Measurements from ENCODE around the gene LIN7B.
"Not testable (repeated sequence)": the region's sequence is repeated elsewhere in the genome, so short reads cannot be mapped to it uniquely, and the experiment has no call there.

LIN7B gene

DNA sequence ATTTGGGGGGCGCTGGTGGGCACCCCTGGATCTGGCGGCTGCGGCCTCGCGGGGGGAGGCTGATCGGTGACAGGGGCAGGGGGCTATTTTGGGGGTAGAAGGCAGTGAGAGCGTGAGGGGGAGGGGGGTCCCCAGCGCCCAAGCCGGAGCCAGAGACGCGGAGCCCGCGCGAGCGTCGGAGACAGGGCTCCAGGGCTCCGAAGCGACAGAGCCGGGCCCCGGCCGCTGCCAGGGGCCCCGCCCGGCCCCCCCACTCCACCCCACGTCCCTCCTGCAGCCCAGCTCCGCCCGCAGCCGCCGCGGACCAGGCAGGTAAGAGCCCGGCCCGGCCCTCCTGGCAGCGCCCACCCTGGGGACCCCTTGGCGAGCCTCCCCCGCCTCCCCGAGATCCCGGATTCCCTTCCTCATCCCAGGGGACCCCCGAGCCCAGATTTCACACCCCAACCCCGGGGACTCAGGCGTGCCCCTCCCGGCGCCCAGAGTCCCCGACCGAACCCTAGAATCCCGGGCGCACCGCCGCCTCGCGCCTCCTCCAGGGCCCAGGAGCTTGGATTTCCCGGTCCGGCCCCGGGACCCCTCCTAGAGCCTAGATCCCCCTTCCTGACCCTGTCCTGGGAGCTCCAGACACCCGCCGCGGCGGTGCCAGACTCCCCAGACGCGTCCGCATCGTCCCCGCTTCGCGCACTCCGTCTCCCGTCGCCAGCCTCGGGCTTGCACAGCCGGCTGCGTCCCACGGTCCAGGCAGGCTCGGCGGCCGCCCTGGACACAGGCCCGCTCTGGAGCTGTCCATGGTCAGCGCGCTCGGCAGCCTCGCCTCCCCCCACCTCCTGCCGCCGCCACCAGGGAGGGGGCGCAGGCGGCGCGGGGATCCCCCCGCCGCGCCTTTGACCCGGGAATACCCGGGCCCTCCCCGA is 5.5 kb downstream of the LIN7B start, which contains the start of gene PPFIA3:
Gene PPFIA3 (plus strand): TSS at position 134 of the 914 bp plus-strand sequence. CDS start 8,330 bp downstream, outside the sequence.
- DNase-seq = peak; percentile 65

DNA sequence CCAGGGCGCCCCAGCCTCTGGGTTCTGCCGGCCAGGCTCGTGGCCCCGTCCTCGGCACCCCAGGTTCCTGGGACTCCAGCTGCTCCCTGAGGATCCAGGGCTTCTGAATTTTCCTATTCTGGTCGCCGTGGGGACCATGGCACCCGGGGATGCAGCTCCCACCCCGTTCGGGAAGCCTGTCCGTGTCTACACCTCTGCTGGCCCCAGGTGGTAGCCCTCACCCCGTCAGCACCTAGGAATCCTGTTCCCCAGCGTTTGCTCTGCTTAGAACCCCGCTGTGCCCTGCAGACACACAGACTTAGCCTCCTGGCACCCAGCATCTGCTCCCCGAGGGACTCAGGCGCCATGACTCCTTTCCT is 6.1 kb downstream of the LIN7B start:
- no peak for DNase-seq

DNA sequence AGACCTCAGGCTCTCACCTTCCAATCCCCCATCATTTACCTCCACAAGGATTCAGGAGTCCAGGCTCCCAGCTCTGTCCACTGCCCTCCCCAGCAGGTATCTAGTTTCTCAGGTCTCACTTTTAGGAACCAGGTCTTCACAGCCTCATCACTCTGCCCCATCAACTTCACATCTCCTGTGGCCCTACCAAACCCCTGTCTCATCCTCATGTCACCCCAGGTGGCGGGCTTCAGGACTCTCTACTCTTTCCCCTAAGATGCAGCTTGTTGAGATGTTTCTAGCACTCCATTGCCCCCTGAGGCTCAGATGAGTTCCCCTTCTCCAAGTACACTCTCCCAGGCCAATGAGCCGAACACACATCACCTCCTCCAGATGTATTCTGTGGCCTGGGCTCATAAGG is 6.7 kb downstream of the LIN7B start:
- DNase-seq = no peak

DNA sequence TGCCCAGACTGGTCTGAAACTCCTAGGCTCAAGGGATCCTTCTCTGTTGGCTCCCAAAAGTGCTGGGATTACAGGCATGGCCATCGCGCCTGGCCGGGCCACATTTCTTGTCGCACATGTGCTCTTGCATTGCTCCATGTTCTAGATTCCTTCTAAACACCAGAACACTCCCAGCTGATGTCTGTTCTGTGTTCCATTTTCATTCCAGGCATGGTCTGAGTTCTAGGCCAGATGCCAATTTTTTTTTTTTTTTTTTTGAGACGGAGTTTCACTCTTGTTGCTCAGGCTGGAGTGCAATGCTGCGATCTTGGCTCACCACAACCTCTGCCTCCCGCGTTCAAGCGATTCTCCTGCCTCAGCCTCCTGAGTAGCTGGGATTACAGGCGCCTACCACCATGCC is 7.7 kb downstream of the LIN7B start:
- DNase-seq = not testable (repeated sequence)

DNA sequence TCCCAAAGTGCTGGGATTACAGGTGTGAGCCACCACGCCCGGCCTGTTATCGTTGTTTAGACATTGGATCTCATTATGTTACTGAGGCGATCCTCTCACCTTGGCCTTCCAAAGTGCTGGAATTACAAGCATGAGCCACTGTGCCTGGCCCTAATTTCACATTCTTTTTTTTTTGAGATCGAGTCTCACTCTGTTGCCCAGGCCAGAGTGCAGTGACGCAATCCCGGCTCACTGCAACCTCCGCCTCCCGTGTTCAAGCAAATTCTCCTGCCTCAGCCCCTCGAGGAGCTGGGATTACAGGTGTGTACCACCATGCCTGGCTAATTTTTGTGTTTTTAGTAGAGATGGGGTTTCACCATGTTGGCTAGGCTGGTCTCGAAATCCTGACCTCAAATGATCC is 9.1 kb downstream of the LIN7B start:
- not testable (repeated sequence) for DNase-seq

DNA sequence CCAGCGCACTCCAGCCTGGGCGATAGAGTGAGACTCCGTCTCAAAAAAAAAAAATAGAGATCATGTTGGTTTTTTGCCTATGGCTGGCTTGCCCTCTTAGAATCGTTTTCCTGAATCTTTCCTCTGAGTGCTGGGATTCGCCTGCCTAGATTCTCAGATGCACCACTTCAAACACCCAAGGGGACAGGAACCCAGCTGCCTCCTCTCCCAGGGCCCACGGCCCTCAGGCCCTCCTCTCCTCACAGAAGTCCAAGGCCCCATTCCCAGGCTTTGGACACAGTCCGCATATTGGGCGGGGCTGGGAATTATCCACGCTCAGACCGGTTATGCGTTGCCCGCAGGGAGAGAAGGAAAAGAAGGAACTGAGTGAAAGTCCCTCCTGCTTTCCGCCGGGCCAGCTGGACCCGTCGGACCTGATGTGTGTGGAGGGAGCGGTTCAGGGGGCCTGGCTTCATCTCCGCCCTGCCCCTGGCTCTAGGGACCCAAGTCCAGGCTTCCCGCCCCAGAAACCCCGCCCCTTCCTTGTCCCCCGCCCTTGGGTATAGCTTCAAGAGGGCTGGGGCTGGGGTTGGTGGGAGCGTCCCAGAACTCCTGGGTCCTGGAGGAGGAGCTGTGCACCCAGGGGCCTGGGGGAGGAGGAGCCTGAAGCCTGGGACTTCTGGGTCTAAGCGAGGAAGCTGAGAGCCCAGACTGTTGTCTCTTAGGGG is 11.0 kb downstream of the LIN7B start:
- no peak for DNase-seq

DNA sequence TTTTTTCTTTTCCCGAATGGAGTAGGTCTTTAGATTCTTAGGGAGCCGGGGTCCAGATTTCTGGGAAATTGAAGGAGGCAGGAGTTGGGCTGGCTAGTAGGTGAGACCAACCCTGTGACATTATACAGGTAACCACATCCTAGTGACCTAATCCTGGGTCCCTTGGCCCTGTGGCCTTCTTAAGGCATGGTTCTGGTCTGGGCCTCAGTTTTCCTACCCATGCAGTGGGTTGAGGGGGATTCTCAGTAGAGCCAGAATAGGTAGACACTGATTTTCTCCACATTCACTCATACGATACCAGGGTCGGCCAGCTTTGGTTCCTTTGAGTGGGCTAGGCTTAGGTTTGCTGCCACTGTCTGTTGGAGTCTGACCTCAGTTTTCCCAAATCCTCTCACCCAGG is 12.4 kb downstream of the LIN7B start:
- no peak for DNase-seq

DNA sequence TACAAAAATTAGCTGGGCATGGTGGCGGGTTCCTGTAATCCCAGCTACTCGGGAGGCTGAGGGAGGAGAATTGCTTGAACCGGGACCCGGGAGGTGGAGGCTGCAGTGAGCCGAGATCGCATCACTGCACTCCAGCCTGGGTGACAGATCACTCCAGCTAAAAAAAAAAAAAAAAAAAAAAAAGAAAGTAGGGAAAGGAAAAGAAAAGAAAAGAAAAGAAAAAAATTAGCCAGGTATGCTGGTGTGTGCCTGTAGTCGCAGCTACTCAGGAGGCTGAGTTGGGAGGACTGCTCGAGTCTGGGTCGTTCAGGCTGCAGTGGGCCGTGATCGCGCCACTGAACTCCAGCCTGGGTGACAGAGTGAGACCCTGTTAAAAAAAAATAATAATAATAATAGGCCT is 13.1 kb downstream of the LIN7B start:
- not testable (repeated sequence) for DNase-seq

DNA sequence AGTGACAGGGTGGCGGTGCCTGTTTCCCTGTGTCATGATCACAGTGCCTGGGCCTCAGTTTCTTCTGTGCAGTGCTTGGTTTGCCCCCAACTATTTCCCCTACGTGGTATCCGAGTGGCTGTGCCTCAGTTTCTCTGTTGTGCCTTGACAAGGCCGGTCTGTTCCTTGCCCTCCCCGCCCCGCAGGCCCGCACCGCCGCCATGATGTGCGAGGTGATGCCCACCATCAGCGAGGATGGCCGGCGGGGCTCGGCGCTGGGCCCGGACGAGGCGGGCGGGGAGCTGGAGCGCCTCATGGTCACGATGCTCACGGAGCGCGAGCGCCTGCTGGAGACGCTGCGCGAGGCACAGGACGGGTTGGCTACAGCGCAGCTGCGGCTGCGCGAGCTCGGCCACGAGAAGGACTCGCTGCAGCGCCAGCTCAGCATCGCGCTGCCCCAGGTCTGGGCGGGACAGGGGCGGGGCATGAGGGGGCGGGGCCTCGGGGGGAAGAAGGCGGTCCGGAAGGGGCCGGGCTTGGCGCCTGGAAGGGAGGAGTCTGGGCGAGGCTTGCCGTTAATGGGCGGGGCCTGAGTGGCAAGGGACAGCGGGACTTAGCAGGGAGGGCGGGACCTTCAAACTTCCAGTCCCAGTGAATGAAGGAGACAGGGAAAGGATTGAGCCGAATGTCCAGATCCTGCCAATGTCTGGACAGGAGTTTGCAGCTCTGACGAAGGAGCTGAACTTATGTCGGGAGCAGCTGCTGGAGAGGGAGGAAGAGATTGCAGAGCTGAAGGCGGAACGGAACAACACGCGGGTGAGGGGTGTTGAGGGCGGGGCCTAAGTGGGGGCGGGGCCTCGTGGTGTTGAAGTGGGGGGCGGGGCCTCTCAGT is 13.7 kb downstream of the LIN7B start:
- DNase-seq = peak; percentile 98

DNA sequence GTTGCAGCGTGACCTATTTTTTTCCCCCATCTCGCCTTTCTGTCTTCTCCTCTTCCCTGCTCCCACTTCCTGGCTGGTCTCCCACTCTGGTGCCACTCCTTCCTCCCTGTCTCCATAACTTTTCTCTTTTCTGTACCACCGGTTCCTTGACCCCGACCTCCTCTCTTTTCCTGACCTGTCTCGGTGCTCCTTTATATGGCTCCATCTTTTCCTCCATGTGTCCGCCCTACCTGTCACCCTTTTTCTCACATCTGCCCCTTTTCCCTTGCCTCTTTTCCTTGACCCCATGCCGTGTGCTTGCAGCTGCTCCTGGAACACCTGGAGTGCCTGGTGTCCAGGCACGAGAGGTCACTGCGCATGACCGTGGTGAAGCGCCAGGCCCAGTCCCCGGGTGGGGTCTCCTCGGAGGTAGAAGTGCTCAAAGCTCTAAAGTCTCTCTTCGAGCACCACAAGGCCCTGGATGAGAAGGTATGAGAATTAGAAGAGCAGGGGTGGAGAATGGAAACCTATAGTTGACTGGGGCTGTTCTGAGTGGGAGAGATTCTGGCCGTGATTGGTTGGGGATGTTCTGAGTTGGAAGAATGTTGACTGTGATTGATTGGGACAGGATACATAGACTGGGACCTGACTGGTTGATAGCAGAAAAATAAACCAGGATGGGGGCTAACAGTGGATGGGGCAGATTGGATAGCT is 14.5 kb downstream of the LIN7B start:
- peak; percentile 17 for DNase-seq

DNA sequence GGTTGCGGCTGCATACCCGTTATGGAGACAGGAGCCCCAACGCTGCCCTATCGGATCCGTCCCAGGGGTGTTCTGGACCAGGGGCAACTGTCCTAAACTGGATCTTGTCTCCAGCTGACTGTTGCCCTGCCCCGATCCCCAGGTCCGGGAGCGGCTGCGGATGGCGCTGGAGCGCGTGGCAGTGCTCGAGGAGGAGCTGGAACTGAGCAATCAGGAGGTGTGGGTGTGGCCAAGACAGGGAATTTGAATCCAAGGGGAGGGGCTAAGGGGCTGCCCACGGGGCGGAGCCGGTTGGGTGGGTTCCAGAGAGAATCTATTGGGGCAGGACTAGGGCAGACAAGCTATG is 15.0 kb downstream of the LIN7B start:
- DNase-seq = peak; percentile 45

DNA sequence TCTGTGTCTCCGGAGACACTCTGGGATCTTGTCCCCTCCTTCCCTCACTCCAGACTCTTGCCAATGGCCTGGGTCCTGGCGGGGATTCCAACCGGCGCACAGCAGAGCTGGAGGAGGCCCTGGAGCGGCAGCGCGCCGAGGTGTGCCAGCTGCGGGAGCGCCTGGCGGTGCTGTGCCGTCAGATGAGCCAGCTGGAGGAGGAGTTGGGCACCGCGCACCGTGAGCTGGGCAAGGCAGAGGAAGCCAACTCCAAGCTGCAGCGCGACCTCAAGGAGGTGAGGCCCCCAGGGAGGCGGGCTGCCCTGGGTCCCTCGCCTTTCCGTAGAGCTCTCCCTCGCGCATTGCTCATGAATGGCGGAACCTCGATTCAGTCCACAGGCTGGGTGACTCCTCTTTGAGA is 16.2 kb downstream of the LIN7B start:
- DNase-seq = no peak

DNA sequence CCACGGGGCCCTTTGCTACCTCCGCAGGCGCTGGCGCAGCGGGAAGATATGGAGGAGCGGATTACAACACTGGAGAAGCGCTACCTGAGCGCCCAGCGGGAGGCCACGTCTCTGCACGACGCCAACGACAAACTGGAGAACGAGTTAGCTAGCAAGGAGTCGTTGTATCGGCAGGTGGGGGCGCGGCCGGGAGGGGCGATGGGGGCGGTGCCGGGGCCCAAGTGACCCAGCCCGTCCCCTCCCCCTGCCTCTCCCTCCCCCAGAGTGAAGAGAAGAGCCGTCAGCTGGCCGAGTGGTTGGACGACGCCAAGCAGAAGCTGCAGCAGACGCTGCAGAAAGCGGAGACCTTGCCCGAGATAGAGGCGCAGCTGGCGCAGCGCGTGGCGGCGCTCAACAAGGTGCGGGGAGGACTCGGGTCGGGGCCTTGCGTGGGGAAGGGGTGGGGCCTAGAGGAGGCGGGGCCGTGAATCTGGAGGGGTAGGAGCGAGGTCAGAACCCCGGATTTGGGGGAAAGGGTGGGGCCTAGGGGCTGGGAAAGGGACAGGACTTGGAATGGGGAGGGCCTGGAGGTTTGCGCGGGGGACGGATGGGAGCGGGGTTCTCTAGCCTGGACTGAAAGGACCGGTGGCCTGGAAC is 18.9 kb downstream of the LIN7B start:
- DNase-seq = peak; percentile 53

DNA sequence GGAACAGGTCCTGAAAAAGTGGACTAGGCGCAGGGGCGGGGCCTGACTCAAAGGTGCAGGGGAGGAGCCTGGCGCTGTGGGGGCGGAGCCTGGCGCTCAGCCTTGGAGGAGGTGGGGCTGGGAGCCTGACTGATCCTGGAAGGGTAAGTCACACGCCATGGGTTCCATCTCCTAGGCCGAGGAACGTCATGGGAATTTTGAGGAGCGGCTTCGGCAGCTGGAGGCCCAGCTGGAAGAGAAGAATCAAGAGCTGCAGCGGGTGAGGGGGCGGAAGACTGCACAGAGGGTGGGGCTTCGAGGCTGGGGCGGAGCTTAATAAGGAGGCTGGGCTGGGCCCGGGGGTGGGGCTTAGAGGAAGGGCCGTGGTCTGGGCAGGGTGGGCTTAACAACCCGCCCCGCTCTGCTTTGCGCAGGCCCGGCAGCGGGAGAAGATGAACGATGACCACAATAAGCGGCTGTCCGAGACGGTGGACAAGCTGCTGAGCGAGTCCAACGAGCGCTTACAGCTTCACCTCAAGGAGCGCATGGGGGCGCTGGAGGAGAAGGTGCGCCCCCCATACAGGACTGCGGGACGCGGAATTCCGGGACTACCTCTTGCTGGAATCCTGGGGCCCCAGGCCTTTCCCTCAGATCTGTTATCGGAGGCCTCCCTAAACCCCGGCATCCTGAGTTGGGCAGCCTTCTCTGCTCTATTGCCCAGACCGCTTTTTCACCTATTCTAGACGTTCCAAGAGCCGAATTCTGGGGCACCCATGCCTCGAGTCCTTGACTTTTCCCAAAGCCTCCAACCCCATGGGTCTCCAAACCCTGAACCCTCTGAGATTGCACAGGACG is 19.7 kb downstream of the LIN7B start:
- peak; percentile 86 for DNase-seq

DNA sequence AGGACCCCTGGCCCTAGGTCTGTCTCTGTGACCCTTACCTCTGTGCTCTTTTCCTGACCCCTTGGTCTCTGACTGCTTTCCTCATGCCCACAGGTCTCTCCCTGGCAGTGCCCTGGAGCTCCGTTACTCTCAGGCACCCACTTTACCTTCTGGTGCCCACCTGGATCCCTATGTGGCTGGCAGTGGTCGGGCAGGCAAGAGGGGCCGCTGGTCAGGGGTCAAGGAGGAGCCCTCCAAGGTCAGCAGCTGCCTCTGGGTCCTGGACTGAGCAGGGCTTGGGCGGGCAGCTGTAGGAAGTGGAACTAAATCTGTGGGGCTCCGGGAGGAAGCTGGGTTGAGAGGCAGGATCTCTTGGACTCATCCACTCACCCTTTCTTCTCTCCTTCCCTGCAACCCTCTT is 21.5 kb downstream of the LIN7B start:
- no peak for DNase-seq

DNA sequence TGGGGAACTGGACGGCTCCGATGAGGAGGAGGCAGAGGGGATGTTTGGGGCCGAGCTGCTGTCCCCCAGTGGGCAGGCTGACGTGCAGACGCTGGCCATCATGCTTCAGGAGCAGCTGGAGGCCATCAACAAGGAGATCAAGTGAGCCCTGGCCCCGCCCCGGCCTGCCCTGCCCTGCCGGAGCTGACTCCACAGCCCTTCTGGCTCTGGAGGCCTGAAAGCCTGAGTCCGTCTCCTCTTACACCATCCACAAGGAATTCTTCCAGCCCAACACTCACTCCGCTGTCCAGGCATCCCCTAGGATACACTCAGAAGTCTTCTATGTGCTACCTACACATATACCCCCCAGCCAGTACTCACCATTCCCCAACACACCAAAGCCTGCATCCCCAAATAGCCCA is 22.6 kb downstream of the LIN7B start:
- peak; percentile 32 for DNase-seq

DNA sequence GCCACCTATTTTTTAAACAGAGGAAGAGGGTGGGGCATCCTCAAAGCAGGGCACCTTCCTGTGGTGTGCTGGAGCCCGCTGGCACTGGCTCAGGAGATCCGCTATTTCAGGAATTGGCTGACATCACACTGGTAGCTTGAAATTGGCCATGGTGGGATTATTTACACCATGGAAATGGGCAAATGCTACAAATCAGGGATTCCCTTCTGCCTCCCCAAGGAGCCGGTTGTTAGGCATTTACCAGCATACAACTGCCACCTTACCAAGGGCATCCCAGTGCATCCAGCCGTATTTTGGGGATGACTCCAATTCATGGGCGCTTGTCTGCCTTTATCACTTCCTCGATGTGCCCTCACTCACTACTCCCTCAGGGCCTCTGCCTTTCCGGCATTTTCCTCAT is 26.8 kb downstream of the LIN7B start:
- DNase-seq = no peak

DNA sequence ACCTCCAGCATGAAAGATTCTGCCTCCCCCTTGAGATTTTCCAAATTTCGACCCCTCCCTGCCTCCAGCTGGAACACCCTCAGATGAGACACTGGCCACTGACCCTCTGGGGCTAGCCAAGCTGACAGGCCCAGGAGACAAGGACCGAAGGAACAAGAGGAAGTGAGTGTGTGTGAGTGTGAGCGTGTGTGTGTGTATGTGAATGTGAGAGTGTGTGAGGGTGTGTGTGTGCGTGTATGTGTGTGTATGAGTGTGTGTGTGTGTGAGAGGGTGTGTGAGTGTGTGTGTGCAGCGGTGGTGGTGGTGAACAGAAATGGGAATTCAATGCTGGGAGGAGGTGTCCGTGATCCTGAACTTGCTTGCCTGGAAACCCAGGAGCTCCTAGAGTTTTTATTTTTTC is 27.2 kb downstream of the LIN7B start:
- DNase-seq = no peak

DNA sequence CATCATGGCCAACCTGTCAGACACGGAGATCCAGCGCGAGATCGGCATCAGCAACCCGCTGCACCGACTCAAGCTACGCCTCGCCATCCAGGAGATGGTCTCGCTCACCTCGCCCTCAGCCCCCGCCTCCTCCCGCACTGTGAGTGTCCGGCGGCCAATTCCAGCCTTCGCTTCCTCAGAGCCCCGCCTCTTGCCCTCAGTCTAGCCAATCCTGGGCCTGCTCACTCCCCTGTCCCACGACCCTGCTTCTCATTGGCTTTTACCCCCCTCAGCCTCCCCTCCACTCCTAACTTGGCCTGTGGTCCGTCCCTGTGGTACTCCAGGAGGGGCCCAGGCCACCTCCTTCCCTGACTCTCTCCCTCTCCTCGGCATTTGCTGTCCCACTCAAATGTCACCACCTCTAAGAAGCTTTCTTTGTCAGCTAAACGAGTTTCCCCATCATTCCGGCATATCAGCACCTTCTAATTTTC is 28.7 kb downstream of the LIN7B start:
- DNase-seq = peak; percentile 92

DNA sequence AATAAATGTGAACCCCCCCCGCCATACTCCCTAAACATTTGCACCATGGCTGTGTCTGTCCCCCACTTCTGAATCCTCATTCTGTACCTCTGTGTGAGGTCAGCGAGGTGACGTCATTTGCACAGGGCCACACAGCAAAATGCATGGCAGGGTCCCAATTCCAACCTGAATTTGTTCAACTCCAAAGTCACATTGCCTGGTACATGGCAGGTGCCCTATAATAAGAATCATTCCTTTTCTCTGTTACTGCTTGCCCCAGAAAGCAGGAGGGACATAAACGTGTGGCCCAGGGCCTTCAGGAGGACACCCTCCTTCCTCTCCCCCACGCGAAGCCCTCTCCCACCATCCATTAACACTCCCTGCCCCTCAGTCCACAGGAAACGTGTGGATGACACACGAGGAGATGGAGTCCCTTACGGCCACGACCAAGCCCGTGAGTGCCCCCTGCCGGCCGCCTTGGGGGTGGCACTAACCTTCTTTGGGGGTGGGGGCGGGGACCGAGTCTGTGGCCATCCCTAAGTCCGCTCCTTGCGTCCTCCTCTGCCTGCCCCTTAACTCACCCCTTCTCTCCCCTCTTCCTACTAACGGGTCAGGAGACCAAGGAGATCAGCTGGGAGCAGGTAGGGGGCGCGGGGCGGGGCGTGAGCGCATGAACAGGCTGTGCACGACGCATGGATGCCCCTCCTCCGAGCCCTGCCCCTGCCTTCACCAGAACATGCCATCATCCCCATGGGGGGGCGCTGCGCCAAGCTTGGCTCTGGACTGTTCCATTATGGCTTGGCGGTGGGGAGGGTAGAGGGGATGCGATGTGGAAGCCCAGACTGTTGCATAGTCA is 31.6 kb downstream of the LIN7B start:
- DNase-seq = peak; percentile 85
